HG02885 (cell line): ENCODE results near the gene PREX1.
"Not testable (repeated sequence)": the region's sequence is repeated elsewhere in the genome, so short reads cannot be mapped to it uniquely, and the experiment has no call there.

Source experiments
- ATAC-seq: cut with Tn5 transposase; IDR thresholded peaks from one replicate; pipeline ENCODE4 v1.9.1; 2021; ENCODE audit warnings: mild to moderate bottlenecking; ENCODE audit not compliant: unreplicated experiment, poor library complexity

PREX1 gene

GRCh38 chr20:48849299-48849698, 21.5 kb upstream of the PREX1 start:
- no peak for ATAC-seq

- ATAC-seq: no peak
Observed at GRCh38 chr20:48847498-48848205, 19.9 kb upstream of the PREX1 start.

GRCh38 chr20:48846516-48847492, 19.0 kb upstream of the PREX1 start:
- ATAC-seq: peak; percentile 93

- ATAC-seq: no peak
Observed at GRCh38 chr20:48845721-48846306, 18.0 kb upstream of the PREX1 start.

GRCh38 chr20:48844996-48845395, 17.2 kb upstream of the PREX1 start:
- no peak for ATAC-seq

- ATAC-seq: not testable (repeated sequence)
Observed at GRCh38 chr20:48843896-48844295, 16.1 kb upstream of the PREX1 start.

- no peak for ATAC-seq
Observed at GRCh38 chr20:48843057-48843806, 15.4 kb upstream of the PREX1 start.

GRCh38 chr20:48841875-48842529, 14.2 kb upstream of the PREX1 start:
- no peak for ATAC-seq

GRCh38 chr20:48841196-48841874, 13.5 kb upstream of the PREX1 start:
- ATAC-seq: no peak

- ATAC-seq: peak; percentile 47
Observed at GRCh38 chr20:48839154-48839917, 11.5 kb upstream of the PREX1 start.

- ATAC-seq: no peak
Observed at GRCh38 chr20:48837014-48837413, 9.2 kb upstream of the PREX1 start.

GRCh38 chr20:48835390-48835789, 7.6 kb upstream of the PREX1 start:
- no peak for ATAC-seq

- ATAC-seq: no peak
Observed at GRCh38 chr20:48834278-48834677, 6.5 kb upstream of the PREX1 start.

- ATAC-seq: no peak
Observed at GRCh38 chr20:48832405-48832730, 4.6 kb upstream of the PREX1 start.

GRCh38 chr20:48831718-48832404, 4.1 kb upstream of the PREX1 start:
- ATAC-seq: no peak

GRCh38 chr20:48830826-48831318, 3.1 kb upstream of the PREX1 start:
- ATAC-seq: no peak

GRCh38 chr20:48829940-48830339, 2.1 kb upstream of the PREX1 start:
- ATAC-seq: no peak
